T-helper 22 cell (primary cell): ENCODE results near the gene NUDT22.
A peak's percentile ranks its signal among the peaks of the same experiment; 100 is the strongest.

Source experiments
- DNase-seq: peaks from one replicate; pipeline ENCODE4 v3.0.0-alpha.2; 2020; ENCODE audit warnings: low read depth

Gene NUDT22

DNA sequence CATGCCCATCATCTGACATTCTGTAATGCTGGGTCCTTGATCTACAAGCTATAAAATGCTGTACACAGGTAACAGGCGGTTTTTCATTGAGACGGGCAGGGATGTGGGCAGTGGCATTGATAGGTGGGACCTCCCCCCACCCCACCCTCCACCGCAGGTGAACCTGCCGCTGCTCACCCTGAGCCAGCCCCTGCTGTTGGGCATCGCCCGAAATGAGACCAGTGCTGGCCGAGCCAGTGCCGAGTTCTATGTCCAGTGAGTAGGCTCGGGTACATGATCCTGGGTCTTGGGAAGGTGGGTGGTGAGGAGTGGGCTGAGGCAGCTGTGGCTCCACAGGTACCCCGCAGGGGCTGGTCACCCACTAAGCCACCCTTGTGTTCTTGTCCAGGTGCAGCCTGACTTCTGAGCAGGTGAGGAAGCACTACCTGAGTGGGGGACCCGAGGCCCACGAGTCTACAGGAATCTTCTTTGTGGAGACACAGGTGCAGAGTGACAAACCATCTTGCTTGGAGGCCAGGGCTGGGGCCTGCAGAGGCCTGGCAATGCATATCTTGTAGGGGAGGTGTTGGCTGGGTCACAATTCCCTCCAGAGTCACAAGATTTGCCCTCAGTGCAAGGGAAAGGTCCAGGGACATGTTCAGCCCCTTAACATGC is 3.1 kb downstream of the NUDT22 start:
- DNase-seq, result no peak

DNA sequence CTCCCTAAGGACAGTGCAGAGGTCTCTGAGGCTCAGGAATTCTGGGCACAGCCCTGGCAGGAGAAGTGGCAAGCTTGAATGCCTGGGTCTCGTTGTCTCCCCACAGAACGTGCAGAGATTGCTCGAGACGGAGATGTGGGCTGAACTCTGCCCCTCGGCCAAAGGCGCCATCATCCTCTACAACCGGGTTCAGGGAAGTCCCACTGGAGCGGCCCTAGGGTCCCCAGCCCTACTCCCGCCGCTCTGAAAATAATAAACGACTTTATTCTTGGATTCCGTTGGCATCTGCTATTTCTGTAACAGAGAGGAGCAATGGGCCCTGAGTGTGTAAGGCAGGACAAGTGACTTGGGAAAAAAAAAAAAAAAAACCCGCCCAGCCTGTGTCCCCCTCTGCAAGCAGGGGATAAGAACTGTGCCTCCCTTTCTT is 3.7 kb downstream of the NUDT22 start:
- no peak for DNase-seq

DNA sequence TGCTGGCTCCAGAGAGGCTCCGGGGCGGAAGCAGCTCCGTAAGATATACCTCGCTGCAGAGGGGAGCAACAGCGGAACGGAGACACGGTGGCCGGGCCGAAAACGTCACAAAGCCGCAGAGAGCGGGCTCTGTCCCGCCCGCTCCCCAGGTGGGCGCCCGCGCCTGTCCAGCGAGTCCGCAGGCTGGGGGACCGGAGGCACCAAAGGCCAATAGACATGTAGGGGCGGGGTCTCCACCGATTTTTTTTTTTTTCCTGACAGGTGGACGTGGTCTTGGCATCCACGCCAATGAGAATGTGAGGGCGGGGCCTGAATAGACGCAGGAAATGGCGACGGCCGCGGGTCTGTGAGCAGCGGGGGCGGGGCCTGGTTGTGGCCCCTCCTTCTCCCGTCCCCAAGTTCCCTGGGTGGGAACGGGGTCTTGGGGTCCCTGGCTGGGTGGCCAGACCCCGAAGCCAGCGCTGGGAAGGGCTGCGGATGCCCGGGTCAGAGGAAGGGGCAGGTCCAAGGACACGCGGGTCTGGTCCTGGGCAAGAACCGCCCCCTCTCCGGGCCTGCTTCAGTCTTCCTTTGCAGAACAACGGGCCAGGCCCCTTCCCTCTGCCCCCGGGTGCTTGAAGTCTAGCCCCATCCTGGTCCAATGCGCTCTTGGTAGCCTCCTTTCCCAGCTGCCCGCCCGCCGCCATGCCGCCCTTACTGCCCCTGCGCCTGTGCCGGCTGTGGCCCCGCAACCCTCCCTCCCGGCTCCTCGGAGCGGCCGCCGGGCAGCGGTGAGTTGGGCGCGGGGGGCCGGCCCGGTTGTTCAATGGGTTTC is 4.3 kb downstream of the NUDT22 start, which contains the start of gene DNAJC4:
Gene DNAJC4 (plus strand): TSS at position 378 of the 814 bp plus-strand sequence. CDS start 307 bp downstream, at position 685.
- DNase-seq, result peak; percentile 83

DNA sequence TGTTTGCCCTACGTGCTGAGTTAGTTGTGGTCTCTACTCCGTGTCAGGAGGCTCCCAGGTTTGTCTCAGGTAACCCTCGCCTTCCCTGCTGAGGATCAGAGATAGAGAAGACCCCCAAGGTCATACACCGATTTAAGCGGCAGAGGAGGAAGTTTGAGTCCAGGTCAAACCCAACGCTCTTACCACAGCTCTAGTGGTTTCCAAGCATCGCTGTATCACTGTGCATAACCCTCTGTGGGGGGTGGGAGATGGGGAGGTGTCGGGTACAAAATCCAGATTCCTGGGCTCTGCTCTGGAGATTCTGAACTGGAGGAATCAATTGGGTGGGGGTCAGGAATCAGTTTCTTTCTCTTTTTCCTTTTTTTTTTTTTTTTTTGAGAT is 4.9 kb downstream of the NUDT22 start:
- DNase-seq, result no peak

DNA sequence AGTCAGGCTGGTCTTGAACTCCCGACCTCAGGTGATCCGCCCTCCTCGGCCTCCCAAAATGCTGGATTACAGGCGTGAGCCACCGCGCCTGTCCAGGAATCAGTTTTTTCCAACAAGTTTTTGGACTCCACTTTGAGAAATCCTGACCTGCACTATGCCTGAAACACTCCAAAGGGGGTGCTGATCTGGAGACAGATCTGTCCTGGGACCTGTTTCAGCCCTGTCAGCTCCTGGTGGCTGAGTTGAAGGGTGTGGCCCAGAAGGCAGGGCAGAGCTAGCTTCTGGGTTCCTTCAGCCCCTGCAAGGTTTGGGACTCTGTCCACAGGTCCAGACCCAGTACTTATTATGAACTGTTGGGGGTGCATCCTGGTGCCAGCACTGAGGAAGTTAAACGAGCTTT is 5.5 kb downstream of the NUDT22 start:
- no peak for DNase-seq

DNA sequence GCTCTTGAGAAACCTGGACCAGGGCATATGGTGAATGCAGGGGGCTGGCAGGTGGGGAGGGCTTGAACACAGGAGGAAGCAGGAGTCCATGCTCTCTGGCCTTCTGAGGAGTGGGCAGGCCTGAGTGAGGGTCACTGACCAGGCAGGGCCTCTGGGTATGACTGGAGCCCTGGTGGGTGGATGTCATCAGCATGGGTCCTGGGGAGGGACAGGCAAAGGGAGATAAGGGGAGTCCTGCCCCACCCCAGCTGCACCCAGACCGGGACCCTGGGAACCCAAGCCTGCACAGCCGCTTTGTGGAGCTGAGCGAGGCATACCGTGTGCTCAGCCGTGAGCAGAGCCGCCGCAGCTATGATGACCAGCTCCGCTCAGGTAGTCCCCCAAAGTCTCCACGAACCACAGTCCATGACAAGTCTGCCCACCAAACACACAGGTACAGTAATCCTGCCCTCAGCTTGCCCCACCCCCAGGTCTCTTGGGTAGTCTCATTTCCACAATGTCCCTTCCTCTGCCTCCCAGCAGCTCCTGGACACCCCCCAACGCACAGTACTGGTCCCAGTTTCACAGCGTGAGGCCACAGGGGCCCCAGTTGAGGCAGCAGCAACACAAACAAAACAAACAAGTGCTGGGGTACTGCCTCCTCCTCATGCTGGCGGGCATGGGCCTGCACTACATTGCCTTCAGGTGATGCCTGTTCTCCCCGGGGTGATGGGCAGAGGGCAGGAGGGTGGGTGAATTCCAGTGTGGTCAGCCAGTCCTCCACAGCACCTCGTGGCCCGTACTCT is 6.3 kb downstream of the NUDT22 start:
- DNase-seq, result no peak

DNA sequence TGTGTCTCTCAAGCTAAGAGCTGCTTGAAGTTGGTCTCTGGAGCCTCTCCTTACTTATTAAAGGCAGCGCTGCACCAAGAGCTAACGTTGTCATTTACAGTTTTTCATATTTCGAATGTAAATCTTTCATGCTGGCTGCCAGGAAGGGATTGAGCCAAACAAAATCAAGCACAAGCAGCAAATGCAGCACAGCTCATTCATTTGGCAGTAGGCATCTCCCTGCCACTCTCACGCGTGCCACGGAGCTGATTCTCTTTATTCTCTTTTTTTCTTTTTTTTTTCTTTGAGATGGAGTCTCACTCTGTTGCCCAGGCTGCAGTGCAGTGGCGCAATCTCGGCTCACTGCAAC is 6.9 kb downstream of the NUDT22 start:
- DNase-seq, result no peak

DNA sequence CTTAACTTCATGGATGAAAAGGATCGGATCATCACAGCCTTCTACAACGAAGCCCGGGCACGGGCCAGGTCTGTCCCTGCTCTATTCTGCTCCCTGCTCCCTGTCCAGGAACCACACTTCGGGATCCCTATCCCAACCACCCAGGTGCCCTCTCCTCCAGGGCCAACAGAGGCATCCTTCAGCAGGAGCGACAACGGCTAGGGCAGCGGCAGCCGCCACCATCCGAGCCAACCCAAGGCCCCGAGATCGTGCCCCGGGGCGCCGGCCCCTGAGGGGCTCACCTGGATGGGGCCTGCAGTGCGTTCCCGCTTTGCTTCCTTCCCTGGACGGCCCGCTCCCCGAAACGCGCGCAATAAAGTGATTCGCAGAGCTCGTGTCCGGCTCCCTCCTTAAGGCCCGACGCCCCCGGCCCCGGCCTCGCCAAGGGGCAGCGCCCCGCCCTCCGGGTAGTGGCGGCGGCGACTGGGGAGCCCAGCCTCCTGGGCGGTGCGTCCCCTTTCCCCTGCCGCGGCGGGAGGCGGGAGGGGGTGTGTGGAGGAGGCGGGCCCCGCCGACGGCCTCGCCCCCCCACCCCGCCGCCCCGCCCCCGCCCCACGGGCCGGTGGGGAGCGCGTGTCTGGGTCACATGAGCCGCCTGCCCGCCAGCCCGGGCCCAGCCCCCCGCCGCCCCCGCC is 8.0 kb downstream of the NUDT22 start, which contains the start of gene VEGFB:
Gene VEGFB (plus strand): TSS at position 672 of the 674 bp plus-strand sequence. CDS start 250 bp downstream, outside the sequence.
- DNase-seq, result peak; percentile 70

DNA sequence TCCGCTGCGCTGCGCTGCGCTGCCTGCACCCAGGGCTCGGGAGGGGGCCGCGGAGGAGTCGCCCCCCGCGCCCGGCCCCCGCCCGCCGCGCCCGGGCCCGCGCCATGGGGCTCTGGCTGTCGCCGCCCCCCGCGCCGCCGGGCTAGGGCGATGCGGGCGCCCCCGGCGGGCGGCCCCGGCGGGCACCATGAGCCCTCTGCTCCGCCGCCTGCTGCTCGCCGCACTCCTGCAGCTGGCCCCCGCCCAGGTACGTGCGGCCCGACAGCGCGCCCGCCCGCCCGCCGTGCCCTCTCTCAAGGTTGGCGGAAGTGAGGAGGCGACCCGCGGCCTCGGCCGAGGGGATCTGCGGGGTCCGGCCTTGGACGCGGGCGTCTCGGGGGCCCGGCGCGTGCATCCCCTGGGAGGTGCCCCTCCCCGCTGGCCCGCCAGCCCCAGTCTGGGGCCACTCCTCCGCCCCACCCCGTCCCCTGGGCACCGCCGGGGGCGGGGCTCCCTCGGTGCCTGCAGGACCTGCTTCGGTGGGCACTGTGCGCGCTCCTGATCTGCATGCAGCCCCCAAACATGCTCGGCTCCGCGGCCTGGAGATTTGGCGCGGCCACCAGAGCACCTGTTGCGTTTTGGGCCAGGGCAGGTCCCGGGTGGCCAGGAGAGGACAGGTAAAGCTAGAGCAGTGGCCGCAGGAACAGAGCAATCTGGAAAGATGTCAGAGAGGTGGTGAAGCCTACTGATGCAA is 8.7 kb downstream of the NUDT22 start:
- DNase-seq, result peak; percentile 44

DNA sequence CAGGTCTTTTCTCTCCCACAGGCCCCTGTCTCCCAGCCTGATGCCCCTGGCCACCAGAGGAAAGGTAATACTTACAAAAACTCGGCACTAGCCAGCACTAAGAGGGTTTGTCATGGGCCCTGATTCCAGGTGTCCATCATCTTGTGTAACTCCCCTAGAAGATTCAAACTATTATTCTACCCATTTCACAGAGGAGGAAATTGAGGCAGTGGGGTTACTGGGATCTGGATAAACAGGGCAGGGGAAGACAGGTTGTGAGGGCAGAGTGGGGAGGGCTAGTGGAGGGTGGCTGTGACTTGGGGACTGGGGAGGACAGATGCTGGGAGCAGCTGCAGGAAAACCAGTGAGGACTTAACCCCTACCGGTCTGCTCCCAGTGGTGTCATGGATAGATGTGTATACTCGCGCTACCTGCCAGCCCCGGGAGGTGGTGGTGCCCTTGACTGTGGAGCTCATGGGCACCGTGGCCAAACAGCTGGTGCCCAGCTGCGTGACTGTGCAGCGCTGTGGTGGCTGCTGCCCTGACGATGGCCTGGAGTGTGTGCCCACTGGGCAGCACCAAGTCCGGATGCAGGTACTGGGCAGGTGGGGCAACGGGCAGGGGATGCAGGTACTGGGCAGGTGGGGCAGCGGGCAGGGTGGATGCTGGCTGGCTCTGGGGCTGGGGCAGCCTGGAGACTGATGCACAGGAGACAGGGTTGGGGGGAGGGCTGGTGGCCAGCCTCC is 9.5 kb downstream of the NUDT22 start:
- DNase-seq, result no peak

DNA sequence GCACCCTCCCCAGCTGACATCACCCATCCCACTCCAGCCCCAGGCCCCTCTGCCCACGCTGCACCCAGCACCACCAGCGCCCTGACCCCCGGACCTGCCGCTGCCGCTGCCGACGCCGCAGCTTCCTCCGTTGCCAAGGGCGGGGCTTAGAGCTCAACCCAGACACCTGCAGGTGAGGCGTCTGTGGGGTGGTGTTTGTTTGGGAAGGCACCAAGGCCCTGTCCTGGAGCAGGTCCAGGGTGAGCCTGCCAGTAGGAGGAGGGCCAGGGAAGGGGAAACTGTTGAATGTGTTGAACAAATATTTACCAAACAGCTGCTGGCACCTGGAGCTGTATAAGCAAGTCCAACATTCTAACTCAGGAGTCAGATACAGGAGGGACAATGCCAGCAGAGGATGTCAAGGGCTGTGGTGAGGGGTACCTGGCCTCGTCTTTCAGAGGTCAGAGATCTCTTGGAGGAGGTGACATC is 11.4 kb downstream of the NUDT22 start:
- no peak for DNase-seq

DNA sequence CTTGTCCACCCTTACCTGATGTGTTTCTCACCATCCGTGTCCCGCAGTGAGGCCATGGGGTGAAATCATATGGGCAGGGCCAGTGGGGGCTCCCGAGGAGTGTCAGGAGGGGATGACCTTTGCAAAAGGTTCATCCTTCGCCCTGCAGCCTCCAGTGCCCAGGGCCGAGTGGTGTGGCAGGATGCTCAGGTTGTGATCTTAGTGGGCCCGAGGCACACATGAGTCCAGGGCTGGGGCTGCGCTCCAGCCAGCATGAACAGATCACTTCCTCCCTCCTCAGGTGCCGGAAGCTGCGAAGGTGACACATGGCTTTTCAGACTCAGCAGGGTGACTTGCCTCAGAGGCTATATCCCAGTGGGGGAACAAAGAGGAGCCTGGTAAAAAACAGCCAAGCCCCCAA is 12.0 kb downstream of the NUDT22 start:
- no peak for DNase-seq

DNA sequence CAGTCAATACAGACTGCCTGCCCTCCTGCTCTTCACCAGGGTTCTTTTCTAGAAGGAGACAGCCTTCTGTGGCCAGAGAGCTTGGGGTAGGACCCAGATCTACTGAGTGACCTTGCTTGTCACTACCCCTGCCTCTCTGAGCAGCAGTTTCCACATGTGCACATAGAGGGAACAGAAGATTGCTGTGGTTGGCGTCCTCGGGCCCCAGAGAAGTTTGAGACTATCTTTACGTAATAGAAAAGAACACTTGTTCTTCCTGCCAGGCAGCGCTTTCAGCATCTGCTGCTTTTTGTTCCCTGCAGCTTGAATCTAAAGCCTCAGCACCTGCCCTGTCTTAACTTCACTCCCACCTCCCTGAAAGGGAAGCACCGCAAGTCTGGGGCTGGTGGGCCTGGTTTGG is 12.9 kb downstream of the NUDT22 start:
- no peak for DNase-seq

DNA sequence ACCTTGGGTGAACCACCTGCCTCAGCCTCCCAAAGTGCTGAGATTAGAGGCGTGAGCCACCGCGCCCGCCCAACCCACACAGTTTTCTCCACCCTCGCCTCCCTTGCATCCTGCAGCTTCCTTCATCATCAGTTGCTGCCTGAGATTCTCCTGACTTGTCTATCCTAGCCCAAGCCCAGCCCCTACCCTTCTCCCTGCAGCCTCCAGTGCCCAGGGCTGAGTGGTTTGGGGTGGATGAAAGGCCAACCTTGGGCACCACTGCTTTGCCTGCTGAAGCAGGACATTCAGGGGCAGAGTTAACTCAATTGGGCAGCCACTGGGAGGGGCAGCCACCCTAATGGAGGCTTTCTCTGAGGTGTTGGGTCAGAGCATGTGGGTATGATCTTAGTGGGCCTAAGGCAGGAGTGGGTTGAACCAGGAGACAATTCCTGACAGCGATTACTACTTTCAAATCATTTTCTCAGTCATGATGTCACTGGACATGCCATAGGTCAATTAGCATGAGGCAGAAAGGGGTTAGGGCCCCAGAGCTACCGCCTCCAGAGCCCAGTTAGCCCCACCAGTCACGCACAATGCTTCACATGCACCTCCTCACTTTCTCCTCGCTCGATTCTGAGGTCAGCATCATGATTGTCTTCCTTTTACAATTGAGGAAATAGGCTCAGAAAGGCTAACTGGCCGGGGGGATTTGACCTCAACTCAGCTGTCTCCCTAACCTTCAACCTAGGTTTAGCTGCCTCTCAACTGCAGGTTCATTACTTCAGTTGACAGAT is 13.8 kb downstream of the NUDT22 start:
- no peak for DNase-seq

DNA sequence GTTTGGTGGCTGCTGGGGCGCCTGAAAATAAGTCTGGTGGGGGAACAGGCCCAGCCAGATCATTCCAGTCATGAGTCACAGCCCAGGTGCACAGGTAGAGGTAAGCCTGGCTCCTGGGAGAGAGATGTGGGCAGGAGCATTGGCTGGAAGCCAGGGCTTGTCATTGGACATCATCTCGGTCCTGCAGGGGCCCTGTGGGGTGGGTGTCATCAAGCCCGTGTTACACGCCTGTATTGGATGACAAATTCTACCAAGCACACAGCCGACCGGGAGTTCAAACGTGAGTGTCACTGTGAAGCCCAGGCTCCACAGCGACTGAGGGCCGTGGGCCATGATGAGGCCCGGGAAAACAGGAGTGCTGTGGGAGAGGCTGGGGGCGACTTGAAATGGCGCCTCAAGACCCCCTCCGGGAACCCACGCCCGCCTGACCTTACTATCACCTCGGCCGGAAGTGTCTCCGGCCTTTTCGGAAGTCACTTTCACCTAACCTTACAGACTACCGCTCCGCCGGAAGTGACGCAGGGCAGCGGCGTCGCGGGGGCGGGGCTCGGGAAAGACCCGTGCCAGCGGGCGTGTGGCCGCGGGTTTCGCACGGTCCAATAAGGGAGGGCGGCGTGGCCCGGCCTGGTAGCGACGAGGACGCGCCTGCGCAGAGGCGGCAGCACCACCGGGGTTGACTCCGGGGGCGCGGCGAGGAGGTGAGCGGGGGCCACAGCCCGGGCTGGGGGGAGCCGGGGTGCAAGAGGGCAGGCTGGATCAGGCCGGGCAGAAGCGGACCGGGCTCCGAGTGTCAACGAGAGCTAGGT is 14.6 kb downstream of the NUDT22 start, which contains the start of gene FKBP2:
Gene FKBP2 (plus strand): TSS at position 661 of the 806 bp plus-strand sequence. CDS start 1,293 bp downstream, outside the sequence.
- peak; percentile 96 for DNase-seq

DNA sequence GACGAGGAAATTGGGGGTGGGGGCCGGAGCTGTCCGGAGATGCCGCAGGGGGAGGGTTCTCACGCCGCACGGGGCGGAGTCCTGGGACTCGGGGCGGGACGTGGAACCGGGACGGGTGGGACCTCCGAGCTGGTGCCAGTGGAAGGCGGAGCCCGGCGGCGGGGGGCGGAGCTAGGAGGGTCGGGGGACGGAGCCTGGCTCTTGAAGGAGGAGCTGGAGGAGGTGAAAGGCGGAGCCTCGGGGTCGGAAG is 15.1 kb downstream of the NUDT22 start:
- DNase-seq, result peak; percentile 99

DNA sequence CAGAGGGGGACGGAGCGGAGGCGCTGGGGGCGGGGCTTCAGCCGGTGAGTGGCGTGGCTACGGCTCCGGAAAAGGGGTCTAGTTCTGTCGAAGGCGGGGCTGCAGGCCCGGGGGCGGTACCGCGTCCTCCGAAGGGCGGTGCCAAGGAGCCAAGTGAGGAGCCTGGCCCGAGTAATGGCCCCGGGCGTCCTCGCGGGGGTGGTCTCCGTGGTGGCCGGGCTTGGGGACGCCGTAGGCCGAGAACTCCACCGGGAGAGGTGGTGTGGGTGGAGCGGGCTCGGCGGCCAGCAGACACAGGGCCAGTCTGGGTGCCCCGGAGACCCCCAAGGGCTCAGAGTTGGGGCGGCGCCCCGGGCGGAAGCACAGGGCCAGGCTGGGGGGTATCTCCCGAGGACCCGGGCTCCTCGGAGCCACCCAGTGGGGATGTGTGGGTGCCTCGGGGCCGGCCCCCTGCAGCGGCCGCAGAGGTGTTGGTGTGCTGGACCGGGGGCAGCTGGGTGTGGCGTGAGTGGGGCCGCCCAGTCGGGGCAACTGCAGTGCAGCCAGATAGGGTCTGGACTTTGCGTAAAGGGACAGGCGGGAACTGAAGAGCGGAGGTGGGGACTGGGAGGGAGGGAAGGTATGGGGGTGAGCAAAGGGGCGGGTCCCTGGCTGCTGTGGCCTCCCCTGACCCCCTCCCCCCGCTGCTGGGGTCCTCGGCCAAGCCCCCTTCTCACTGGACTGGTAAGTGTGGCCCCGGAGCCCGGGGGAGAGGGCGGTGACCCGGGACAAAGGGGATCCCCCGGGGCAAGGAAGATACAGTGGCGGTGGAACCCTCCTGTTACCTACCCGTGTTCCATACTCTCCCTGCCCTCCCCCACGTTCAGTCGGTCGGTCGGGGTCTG is 15.7 kb downstream of the NUDT22 start:
- no peak for DNase-seq

DNA sequence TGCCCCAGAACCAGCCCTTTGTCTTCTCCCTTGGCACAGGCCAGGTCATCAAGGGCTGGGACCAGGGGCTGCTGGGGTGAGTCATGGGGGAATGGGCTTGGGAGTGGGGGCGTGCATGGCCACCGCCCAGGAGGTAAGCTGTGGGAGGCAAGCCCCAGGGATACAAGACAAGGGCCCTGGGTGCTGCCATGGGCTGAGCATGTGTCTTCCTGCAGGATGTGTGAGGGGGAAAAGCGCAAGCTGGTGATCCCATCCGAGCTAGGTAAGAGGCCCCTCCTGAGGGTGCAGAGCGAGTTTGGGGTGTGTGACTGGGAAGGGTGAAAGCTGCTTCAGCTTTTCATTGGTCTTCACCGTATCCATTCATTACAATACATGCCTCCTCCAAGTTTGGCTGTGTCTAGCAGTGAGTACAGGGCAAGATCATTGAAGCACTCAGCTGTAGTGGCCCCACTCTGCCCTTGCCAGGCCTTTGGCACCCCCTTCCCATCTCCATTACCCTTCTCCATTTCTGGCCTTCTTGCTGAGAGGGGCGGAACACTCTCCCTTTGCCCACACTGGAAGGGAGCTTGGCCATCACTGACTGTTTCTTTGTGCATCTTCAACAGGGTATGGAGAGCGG is 17.3 kb downstream of the NUDT22 start:
- DNase-seq, result no peak
